K562 (cell line): Measurements from ENCODE around the gene SVIL. TPM values are rescaled to one million over a fixed set of nuclear protein-coding genes. Genes with fewer than 3 reads are reported as not detected.

ENCODE experiments used
- ATAC-seq: fragments of 200-7000 bp; cut with Tn5 transposase; 3 replicates; pipeline ENCODE4 v1.9.1; 2020; ENCODE audit warnings: moderate library complexity
- BruUV-seq: library from RNA; stranded (reverse); fragments of 400-500 nt; replicated peaks from 2 replicates; lab custom pipeline; 2021; lab: Mats Ljungman, UMichigan
- CTCF ChIA-PET: fragments of 300-600 bp; formaldehyde crosslinking; extraction: SDS; loops from one replicate; lab custom pipeline; 2021; ENCODE audit warnings: low intra/inter-chr PET ratio; lab: Yijun Ruan, JAX
- POLR2A ChIA-PET: fragments of 300-600, 350-650 bp; sonication (Branson Sonifier 250); formaldehyde crosslinking; extraction: SDS; loops from one replicate; lab custom pipeline; 2021; ENCODE audit warnings: antibody characterized with exemption, inconsistent platforms; lab: Yijun Ruan, JAX
- DNase-seq, 4 experiments: peaks; one replicate each; pipeline versions ENCODE4 v3.0.0 to v3.0.0-alpha.2; 2011 to 2018; ENCODE audit warnings: low spot score in 3 of 4, mixed read lengths in 3 of 4; ENCODE audit errors: extremely low read depth in 1 of 4
- FAIRE-seq: peaks from 2 replicates; lab custom pipeline; 2011; peaks lifted over from hg19 to GRCh38; lab: Jason Lieb, UNC
- H2AFZ ChIP-seq: 2 replicates; pipeline ENCODE4 v1.6.0; 2011; ENCODE audit warnings: low read depth, low read length, control low read depth, inconsistent platforms
- H3K27ac ChIP-seq: fragments of 200-600 bp; 3 replicates; pipeline ENCODE4 v1.8.0; 2011; ENCODE audit warnings: low read depth, mild to moderate bottlenecking, control low read depth, inconsistent platforms, low read length, moderate library complexity, mixed read lengths; ENCODE audit errors: extremely low read depth
- H3K27me3 ChIP-seq, 2 experiments: fragments of 300-600 bp in 1 of 2; 2 replicates in 1 of 2; 3 replicates in 1 of 2; pipeline versions ENCODE4 v1.6.0 to v1.8.0; 2011; ENCODE audit warnings: inconsistent platforms in 2 of 2, low read length in 2 of 2, mild to moderate bottlenecking in 1 of 2, mixed read lengths in 1 of 2, moderate library complexity in 1 of 2; ENCODE audit not compliant: control insufficient read depth in 2 of 2, insufficient read depth in 2 of 2
- H3K36me3 ChIP-seq: fragments of 300-600 bp; 3 replicates; pipeline ENCODE4 v1.8.0; 2011; ENCODE audit warnings: mild to moderate bottlenecking, low read length, inconsistent platforms; ENCODE audit not compliant: control insufficient read depth, insufficient read depth
- H3K4me1 ChIP-seq, 2 experiments: fragments of 200-600 bp in 1 of 2; replicated peaks in 1 of 2; 2 replicates in 1 of 2; 3 replicates in 1 of 2; pipeline versions ENCODE4 v1.5.1 to v1.8.0; 2011; ENCODE audit warnings: inconsistent platforms in 2 of 2, low read length in 2 of 2, mild to moderate bottlenecking in 1 of 2, mixed read lengths in 1 of 2, moderate library complexity in 1 of 2; ENCODE audit not compliant: control insufficient read depth in 2 of 2, insufficient read depth in 2 of 2
- H3K4me2 ChIP-seq: 2 replicates; pipeline ENCODE4 v1.6.1; 2011; ENCODE audit warnings: low read length, control low read depth, inconsistent platforms, mixed read lengths; ENCODE audit not compliant: insufficient read depth
- H3K4me3 ChIP-seq: fragments of 200-600 bp; sonication (generic), shearing (Covaris generic); 2 replicates; pipeline ENCODE4 v1.5.1; 2016; ENCODE audit warnings: control low read depth, inconsistent platforms
- H3K79me2 ChIP-seq: fragments of 200-600 bp; 3 replicates; pipeline ENCODE4 v1.8.0; 2011; ENCODE audit warnings: low read length, inconsistent platforms; ENCODE audit not compliant: control insufficient read depth, insufficient read depth
- H3K9ac ChIP-seq, 2 experiments: 2 replicates each; pipeline versions ENCODE4 v1.6.0 to v1.6.1; 2011; ENCODE audit warnings: low read depth in 2 of 2, low read length in 2 of 2, control low read depth in 1 of 2, inconsistent platforms in 1 of 2, mild to moderate bottlenecking in 1 of 2, mixed read lengths in 1 of 2; ENCODE audit not compliant: insufficient read depth in 1 of 2
- H3K9me1 ChIP-seq: one replicate; pipeline ENCODE4 v1.6.0; 2011; ENCODE audit warnings: inconsistent platforms, mild to moderate bottlenecking, low read length, moderate library complexity; ENCODE audit not compliant: control insufficient read depth, insufficient read depth
- H3K9me3 ChIP-seq: replicated peaks from 2 replicates; pipeline ENCODE4 v1.5.1; 2011; ENCODE audit warnings: low read depth, low read length, inconsistent platforms; ENCODE audit not compliant: control insufficient read depth, insufficient read depth
- H4K20me1 ChIP-seq: replicated peaks from 2 replicates; pipeline ENCODE4 v1.6.1; 2011; ENCODE audit warnings: low read length, inconsistent platforms, mixed read lengths; ENCODE audit not compliant: control insufficient read depth, insufficient read depth
- HDGF ChIP-seq: fragments of 450-650 bp; IDR thresholded peaks from 2 replicates; pipeline ENCODE4 v1.6.1; 2016
- ZZZ3 ChIP-seq: fragments of 450-650 bp; IDR thresholded peaks from 2 replicates; pipeline ENCODE4 v1.6.1; 2016; ENCODE audit warnings: antibody characterized with exemption, mild to moderate bottlenecking, moderate library complexity
- WGBS: fragments of 100-300 bp; shearing (Covaris generic); methylation state at CpG from one replicate; pipeline ENCODE4 v1.1.6; 2016; ENCODE audit warnings: low coverage, mixed read lengths; ENCODE audit not compliant: insufficient coverage; ENCODE audit errors: missing lambda C conversion rate; 5-methylcytosine and 5-hydroxymethylcytosine counted together
- in situ Hi-C: fragments of 300-500 bp; cut with MboI; formaldehyde crosslinking; loops from 4 replicates; pipeline ENCODE4 v1.15.0; 2018; ENCODE audit warnings: inconsistent platforms, mixed read lengths
- intact Hi-C: fragments of 100-400 bp; cut with micrococcal nuclease; formaldehyde crosslinking; loops from 2 replicates; pipeline ENCODE4 v1.14.2; 2022
- polyA plus RNA-seq, 8 experiments: library from polyadenylated mRNA; depleted of rRNA in 4 of 8; stranded (reverse) in 5 of 8; unstranded in 3 of 8; fragments of >200 nt; fragmentation: Nextera tagmentation in 2 of 8; fragmentation: Illumina TruSeq in 1 of 8; extraction: Ambion mirVana in 2 of 8; extraction: Trizol in 1 of 8; gene quantifications; 2 replicates each; pipeline versions ENCODE4 v1.2.1 to v1.2.3, GENCODE V29; 2011 to 2014; ENCODE audit warnings: inconsistent platforms in 1 of 8, missing spikeins in 1 of 8
- total RNA-seq, 7 experiments: library from RNA; depleted of rRNA in 6 of 7; stranded (reverse); fragments of >200 nt in 6 of 7; fragmentation: Illumina TruSeq in 2 of 7; extraction: Trizol in 2 of 7; gene quantifications; 2 replicates each; pipeline versions ENCODE4 v1.2.1 to v1.2.3, GENCODE V29; 2011 to 2021; ENCODE audit warnings: low replicate concordance in 1 of 7
- TF ChIP-seq, protein P1 (sequence below): fragments of 200-800 bp; sonication (Bioruptor generic); IDR thresholded peaks from 2 replicates; pipeline ENCODE4 v1.6.1; 2016; ENCODE audit warnings: missing genetic modification characterization, missing compliant biosample characterization

The SVIL gene
- total and polyA plus RNA-seq, 9 of the 15 experiments (the other 6 are each of a cell fraction or from before 2014, with no cell fraction given): under 0.01 to 0.18 (median 0.05) TPM; not detected in 3

GRCh38 chr10:29448125-29448524 is 186.6 kb downstream of the SVIL start:
- intact Hi-C loops: loop anchor here (2.0 to 5.0 kb wide), 2 partner anchors 61 to 71 kb away; no protein-coding TSS in a partner anchor
- H2AFZ ChIP-seq: no peak overlapping the region
- in situ Hi-C loops: no loop called here

More at GRCh38 chr10:29448125-29448524, 186.6 kb downstream of the SVIL start:
- no peaks in the 10 kb centered on the region for H3K79me2 ChIP-seq
- no peaks in the 10 kb centered on the region for H3K9me3 ChIP-seq
- H3K27me3 ChIP-seq: no peaks in the 10 kb centered on the region
- ChIA-PET POLR2A (no interaction called here), CTCF (interaction anchor here (1.2 kb wide), 1 partner anchor 62 kb away, joined by 3 read pairs; no protein-coding TSS in a partner anchor)
- no TSS peak for BruUV-seq
- peaks cover 5% of the 10 kb centered on the region for H4K20me1 ChIP-seq
- FAIRE-seq (no peak), ATAC-seq (no peak), DNase-seq (no peak)
- no peak overlapping the region for H3K4me2 ChIP-seq
- H3K9me1 ChIP-seq: no peaks in the 10 kb centered on the region
- no peaks in the 10 kb centered on the region; the same call in 2 of the 3 replicates for H3K36me3 ChIP-seq
- H3K9ac ChIP-seq: peak overlapping the region in 1 of 2 experiments; percentile 31; a peak in 1 of 4 replicates
- 67% methylated on average over 7 of the region's 7 CpGs for WGBS
- 0 out of 5 replicates have a peak, but pooled peaks cover 0 to 3% of the 10 kb centered on the region in 2 experiments for H3K4me1 ChIP-seq
- H3K4me3 ChIP-seq: no peak overlapping the region
- H3K27ac ChIP-seq: no peak overlapping the region
- no peak for TF ChIP-seq ZZZ3
- TF ChIP-seq, protein P1, sequence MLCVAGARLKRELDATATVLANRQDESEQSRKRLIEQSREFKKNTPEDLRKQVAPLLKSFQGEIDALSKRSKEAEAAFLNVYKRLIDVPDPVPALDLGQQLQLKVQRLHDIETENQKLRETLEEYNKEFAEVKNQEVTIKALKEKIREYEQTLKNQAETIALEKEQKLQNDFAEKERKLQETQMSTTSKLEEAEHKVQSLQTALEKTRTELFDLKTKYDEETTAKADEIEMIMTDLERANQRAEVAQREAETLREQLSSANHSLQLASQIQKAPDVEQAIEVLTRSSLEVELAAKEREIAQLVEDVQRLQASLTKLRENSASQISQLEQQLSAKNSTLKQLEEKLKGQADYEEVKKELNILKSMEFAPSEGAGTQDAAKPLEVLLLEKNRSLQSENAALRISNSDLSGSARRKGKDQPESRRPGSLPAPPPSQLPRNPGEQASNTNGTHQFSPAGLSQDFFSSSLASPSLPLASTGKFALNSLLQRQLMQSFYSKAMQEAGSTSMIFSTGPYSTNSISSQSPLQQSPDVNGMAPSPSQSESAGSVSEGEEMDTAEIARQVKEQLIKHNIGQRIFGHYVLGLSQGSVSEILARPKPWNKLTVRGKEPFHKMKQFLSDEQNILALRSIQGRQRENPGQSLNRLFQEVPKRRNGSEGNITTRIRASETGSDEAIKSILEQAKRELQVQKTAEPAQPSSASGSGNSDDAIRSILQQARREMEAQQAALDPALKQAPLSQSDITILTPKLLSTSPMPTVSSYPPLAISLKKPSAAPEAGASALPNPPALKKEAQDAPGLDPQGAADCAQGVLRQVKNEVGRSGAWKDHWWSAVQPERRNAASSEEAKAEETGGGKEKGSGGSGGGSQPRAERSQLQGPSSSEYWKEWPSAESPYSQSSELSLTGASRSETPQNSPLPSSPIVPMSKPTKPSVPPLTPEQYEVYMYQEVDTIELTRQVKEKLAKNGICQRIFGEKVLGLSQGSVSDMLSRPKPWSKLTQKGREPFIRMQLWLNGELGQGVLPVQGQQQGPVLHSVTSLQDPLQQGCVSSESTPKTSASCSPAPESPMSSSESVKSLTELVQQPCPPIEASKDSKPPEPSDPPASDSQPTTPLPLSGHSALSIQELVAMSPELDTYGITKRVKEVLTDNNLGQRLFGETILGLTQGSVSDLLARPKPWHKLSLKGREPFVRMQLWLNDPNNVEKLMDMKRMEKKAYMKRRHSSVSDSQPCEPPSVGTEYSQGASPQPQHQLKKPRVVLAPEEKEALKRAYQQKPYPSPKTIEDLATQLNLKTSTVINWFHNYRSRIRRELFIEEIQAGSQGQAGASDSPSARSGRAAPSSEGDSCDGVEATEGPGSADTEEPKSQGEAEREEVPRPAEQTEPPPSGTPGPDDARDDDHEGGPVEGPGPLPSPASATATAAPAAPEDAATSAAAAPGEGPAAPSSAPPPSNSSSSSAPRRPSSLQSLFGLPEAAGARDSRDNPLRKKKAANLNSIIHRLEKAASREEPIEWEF: no peak
- no peak for TF ChIP-seq HDGF
